ENCODE measurements around the gene SPINK7. TPM values are rescaled to one million over a fixed set of nuclear protein-coding genes. Genes with fewer than 3 reads are reported as not detected.

The SPINK7 gene
- total and polyA plus RNA-seq, 8 donors, result 4.9 to 55.8 TPM; not detected in 6

GRCh38 chr5:148333262-148333849 is 21.1 kb downstream of the SPINK7 start:
- DNase-seq, result no peak
- Histone ChIP-seq H3K9me3 (peaks cover 0 to 8% (median 4%) of the 10 kb centered on the region in 4 donors), H3K27ac (no peak overlapping the region), H3K27me3 (no peaks in the 10 kb centered on the region), H3K36me3 (no peaks in the 10 kb centered on the region), H3K4me1 (no peaks in the 10 kb centered on the region), H3K4me3 (no peak overlapping the region)
- 88 to 95% (median 92%) methylated on average over 4 of the region's 4 CpGs for WGBS, 5 donors
- no peak for TF ChIP-seq CTCF (IDR thresholded peaks at IDR 0.05)
- TF ChIP-seq EP300 (IDR thresholded peaks at IDR 0.05), result no peak
- no peak for TF ChIP-seq POLR2AphosphoS5 (IDR thresholded peaks at IDR 0.05)
- TF ChIP-seq POLR2A (IDR thresholded peaks at IDR 0.05), result no peak
- intact Hi-C loops (cut with DNase I; ENCODE audit: low total_unique reads), result no loop called here

GRCh38 chr5:148335259-148335658 is 23.0 kb downstream of the SPINK7 start, which contains the start of gene SPINK9:
Gene SPINK9 (plus strand): TSS chr5:148335559. CDS start chr5:148335614, 55 bp downstream.
- peaks cover 0 to 8% (median 4%) of the 10 kb centered on the region in 4 donors for H3K9me3 ChIP-seq
- no peak within 1 kb of the TSS for H3K4me3 ChIP-seq
- TF ChIP-seq EP300 (IDR thresholded peaks at IDR 0.05) (no peak), CTCF (IDR thresholded peaks at IDR 0.05) (no peak), POLR2AphosphoS5 (IDR thresholded peaks at IDR 0.05) (no peak), POLR2A (IDR thresholded peaks at IDR 0.05) (no peak)
- no peaks in the 10 kb centered on the region for H3K36me3 ChIP-seq
- no peaks in the 10 kb centered on the region for H3K4me1 ChIP-seq
- 88 to 96% (median 92%) methylated on average over 3 of the region's 3 CpGs for WGBS, 5 donors
- intact Hi-C loops (cut with DNase I; ENCODE audit: low total_unique reads), result no loop called here
- H3K27me3 ChIP-seq, result no peaks in the 10 kb centered on the region
- no peak within 1 kb of the TSS for H3K27ac ChIP-seq
- DNase-seq, result no peak

GRCh38 chr5:148336704-148337435 is 24.6 kb downstream of the SPINK7 start:
- Histone ChIP-seq H3K9me3 (no peaks in the 10 kb centered on the region), H3K4me3 (no peak overlapping the region), H3K27ac (no peak overlapping the region), H3K4me1 (no peaks in the 10 kb centered on the region), H3K27me3 (no peaks in the 10 kb centered on the region), H3K36me3 (no peaks in the 10 kb centered on the region)
- no peak for DNase-seq
- WGBS, 5 donors, result 77 to 88% (median 86%) methylated on average over 3 of the region's 3 CpGs
- intact Hi-C loops (cut with DNase I; ENCODE audit: low total_unique reads), result no loop called here
- TF ChIP-seq POLR2AphosphoS5 (IDR thresholded peaks at IDR 0.05), result no peak
- TF ChIP-seq EP300 (IDR thresholded peaks at IDR 0.05), result no peak
- TF ChIP-seq POLR2A (IDR thresholded peaks at IDR 0.05), result no peak
- TF ChIP-seq CTCF (IDR thresholded peaks at IDR 0.05), result no peak

- no peak for TF ChIP-seq EP300 (IDR thresholded peaks at IDR 0.05)
- no peak for TF ChIP-seq POLR2AphosphoS5 (IDR thresholded peaks at IDR 0.05)
- TF ChIP-seq CTCF (IDR thresholded peaks at IDR 0.05), result no peak
- no peak for TF ChIP-seq POLR2A (IDR thresholded peaks at IDR 0.05)
- Histone ChIP-seq H3K9me3 (no peaks in the 10 kb centered on the region), H3K4me3 (no peak overlapping the region), H3K36me3 (no peaks in the 10 kb centered on the region), H3K27me3 (no peaks in the 10 kb centered on the region), H3K4me1 (no peaks in the 10 kb centered on the region), H3K27ac (peak overlapping the region in 1 of 5 donors; percentile 58)
- intact Hi-C loops (cut with DNase I; ENCODE audit: low total_unique reads), result no loop called here
- WGBS, 5 donors, result 89 to 98% (median 95%) methylated on average over 2 of the region's 2 CpGs
- DNase-seq, result peak in 1 of 2 donors; percentile 10
These were observed 30.3 kb downstream of the SPINK7 start for GRCh38 chr5:148342371-148343045.
